GM12878 (cell line): ENCODE data around the gene CDC37. TPM values are rescaled to one million over a fixed set of nuclear protein-coding genes. Genes with fewer than 3 reads are reported as not detected.

Source experiments
- BACH1 ChIP-seq: fragments of 450-650 bp; IDR thresholded peaks from 2 replicates; pipeline ENCODE4 v1.6.1; 2017; ENCODE audit warnings: mild to moderate bottlenecking, borderline replicate concordance
- EP300 ChIP-seq, 2 experiments: fragments of 150-350 bp in 1 of 2; IDR thresholded peaks; 2 replicates each; pipeline ENCODE4 v1.6.1; 2011 to 2012; ENCODE audit warnings: low read depth in 2 of 2, low read length in 2 of 2, borderline replicate concordance in 1 of 2, improper control_type of control experiment in 1 of 2, inconsistent platforms in 1 of 2; ENCODE audit not compliant: control insufficient read depth in 1 of 2
- HSF1 ChIP-seq: fragments of 150-350 bp; IDR thresholded peaks from 2 replicates; pipeline ENCODE4 v1.6.1; 2014; ENCODE audit warnings: mild to moderate bottlenecking, low read depth, low read length
- IKZF1 ChIP-seq: fragments of 450-650 bp; conservative IDR thresholded peaks from 2 replicates; pipeline ENCODE4 v1.6.1; 2017; ENCODE audit warnings: antibody characterized with exemption, mild to moderate bottlenecking
- MXI1 ChIP-seq: fragments of 150-350 bp; IDR thresholded peaks from 2 replicates; pipeline ENCODE4 v1.6.1; 2011; ENCODE audit warnings: low read depth, mild to moderate bottlenecking, inconsistent platforms, low read length, improper control_type of control experiment
- PAX8 ChIP-seq: fragments of 450-650 bp; IDR thresholded peaks from 2 replicates; pipeline ENCODE4 v1.6.1; 2017; ENCODE audit warnings: mild to moderate bottlenecking, moderate library complexity
- RUNX3 ChIP-seq: IDR thresholded peaks from 2 replicates; pipeline ENCODE4 v1.6.1; 2012; ENCODE audit warnings: low read length, inconsistent platforms
- SIX5 ChIP-seq: IDR thresholded peaks from 2 replicates; pipeline ENCODE4 v1.6.1; 2011; ENCODE audit warnings: mild to moderate bottlenecking, low read depth, low read length, moderate library complexity; ENCODE audit not compliant: severe bottlenecking
- TCF12 ChIP-seq: IDR thresholded peaks from 2 replicates; pipeline ENCODE4 v1.6.1; 2011; ENCODE audit warnings: low read depth, mild to moderate bottlenecking, low read length
- ZBED1 ChIP-seq: IDR thresholded peaks from 2 replicates; pipeline ENCODE4 v1.6.1; 2016; ENCODE audit warnings: borderline replicate concordance
- polyA plus RNA-seq, 11 experiments: library from polyadenylated mRNA; depleted of rRNA in 4 of 11; unstranded in 6 of 11; stranded (reverse) in 5 of 11; fragments of >200 nt; fragmentation: Nextera tagmentation in 4 of 11; fragmentation: Illumina TruSeq in 1 of 11; extraction: Ambion mirVana in 4 of 11; extraction: Trizol in 1 of 11; gene quantifications; 1 replicate in 1 of 11; 2 replicates in 10 of 11; pipeline versions ENCODE4 v1.2.1 to v1.2.3, GENCODE V29; 2011 to 2016; ENCODE audit warnings: inconsistent platforms in 2 of 11, missing spikeins in 2 of 11, low read depth in 1 of 11
- total RNA-seq, 4 experiments: library from RNA; depleted of rRNA in 3 of 4; stranded (reverse); fragments of >200 nt in 3 of 4; fragmentation: Illumina TruSeq in 1 of 4; extraction: Trizol in 1 of 4; gene quantifications; 2 replicates each; pipeline versions ENCODE4 v1.2.1 to v1.2.3, GENCODE V29; 2013 to 2021

Gene CDC37
- total and polyA plus RNA-seq, 10 of the 15 experiments (the other 5 are each of a cell fraction or from before 2014, with no cell fraction given) = 4.7 to 265 (median 176) TPM

- no peak for TF ChIP-seq SIX5
- no peak for TF ChIP-seq HSF1
- no peak for TF ChIP-seq TCF12
- TF ChIP-seq RUNX3 = no peak
- TF ChIP-seq BACH1 = peak; percentile 53; the same call in 1 of the 2 replicates
- TF ChIP-seq IKZF1 = peak; percentile 45; the same call in 1 of the 2 replicates
- TF ChIP-seq EP300 (IDR thresholded peaks at IDR 0.05; ENCODE audit: borderline replicate concordance in 1 of 2, control insufficient read depth in 1 of 2, low read depth in 2 of 2, low read length in 2 of 2) = no peak
- no peak for TF ChIP-seq ZBED1
- TF ChIP-seq PAX8 = no peak
- peak; percentile 47; the same call in 1 of the 2 replicates for TF ChIP-seq MXI1
Measured at GRCh38 chr19:10431943-10432735, 28.8 kb upstream of the CDC37 start (continued).
